GM13977 (cell line): ENCODE data around the gene ZFAND2A.

ENCODE experiments used
- DNase-seq: peaks from one replicate; pipeline ENCODE4 v3.0.0; 2012; ENCODE audit warnings: low spot score
- in situ Hi-C: fragments of 300-500 bp; cut with MboI; formaldehyde crosslinking; loops from one replicate; pipeline ENCODE4 v1.12.0; 2022; ENCODE audit warnings: low sequenced_read_pairs, low pct_unique_long_range_greater_than_20kb, mixed read lengths, inconsistent platforms; ENCODE audit not compliant: unreplicated experiment
- TF ChIP-seq, protein P1 (sequence below): IDR thresholded peaks from 2 replicates; pipeline ENCODE4 v1.5.1; 2012; ENCODE audit warnings: mild to moderate bottlenecking, control low read depth; ENCODE audit not compliant: insufficient read depth; ENCODE audit errors: extremely low read depth, missing control alignments

ZFAND2A gene

DNA sequence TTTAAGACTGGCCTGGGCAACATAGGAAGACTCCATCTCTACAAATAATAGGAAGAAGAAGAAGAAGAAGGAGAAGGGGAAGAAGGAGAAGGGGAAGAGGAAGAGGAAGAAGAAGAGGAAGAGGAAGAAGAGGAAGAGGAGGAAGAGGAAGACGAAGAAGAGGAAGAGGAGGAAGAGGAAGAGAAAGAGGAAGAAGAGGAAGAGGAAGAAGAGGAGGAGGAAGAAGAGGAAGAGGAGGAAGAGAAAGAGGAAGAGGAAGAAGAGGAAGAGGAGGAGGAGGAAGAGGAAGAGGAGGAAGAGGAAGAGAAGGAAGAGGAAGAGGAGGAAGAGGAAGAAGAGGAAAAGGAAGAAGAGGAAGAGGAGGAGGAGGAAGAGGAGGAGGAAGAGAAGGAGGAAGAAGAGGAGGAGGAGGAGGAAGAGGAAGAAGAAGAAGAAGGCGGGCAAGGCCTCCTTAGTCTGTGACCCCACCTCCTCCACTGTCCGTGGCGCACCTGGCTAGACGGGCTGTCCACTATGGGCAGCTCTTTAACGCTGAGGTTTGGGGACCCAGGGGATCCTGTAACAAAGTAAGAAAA, 28.8 kb upstream of the ZFAND2A start:
- TF ChIP-seq, protein P1, sequence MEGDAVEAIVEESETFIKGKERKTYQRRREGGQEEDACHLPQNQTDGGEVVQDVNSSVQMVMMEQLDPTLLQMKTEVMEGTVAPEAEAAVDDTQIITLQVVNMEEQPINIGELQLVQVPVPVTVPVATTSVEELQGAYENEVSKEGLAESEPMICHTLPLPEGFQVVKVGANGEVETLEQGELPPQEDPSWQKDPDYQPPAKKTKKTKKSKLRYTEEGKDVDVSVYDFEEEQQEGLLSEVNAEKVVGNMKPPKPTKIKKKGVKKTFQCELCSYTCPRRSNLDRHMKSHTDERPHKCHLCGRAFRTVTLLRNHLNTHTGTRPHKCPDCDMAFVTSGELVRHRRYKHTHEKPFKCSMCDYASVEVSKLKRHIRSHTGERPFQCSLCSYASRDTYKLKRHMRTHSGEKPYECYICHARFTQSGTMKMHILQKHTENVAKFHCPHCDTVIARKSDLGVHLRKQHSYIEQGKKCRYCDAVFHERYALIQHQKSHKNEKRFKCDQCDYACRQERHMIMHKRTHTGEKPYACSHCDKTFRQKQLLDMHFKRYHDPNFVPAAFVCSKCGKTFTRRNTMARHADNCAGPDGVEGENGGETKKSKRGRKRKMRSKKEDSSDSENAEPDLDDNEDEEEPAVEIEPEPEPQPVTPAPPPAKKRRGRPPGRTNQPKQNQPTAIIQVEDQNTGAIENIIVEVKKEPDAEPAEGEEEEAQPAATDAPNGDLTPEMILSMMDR, result no peak
- in situ Hi-C loops, result no loop called here
- DNase-seq, result no peak

DNA sequence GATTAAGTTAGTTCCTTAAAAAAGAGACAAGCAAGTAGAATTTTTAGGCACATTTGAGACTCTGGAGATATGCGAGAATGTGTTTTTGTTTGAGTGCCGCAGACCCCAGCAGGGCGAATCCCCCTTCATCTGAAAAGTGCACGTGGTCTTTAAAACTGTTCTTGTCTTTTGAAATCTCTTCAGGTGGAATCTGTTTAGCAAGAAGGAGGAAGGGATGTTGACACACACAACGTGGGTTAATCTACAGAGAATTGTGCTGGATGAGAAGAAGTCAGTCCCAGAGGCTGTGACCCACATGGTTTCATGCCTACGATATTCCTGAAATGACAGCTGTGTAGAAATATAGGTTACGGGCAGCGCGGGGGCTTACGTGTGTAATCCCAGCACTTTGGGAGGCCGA, 27.1 kb upstream of the ZFAND2A start:
- no peak for DNase-seq
- TF ChIP-seq, protein P1, result no peak
- in situ Hi-C loops, result no loop called here

DNA sequence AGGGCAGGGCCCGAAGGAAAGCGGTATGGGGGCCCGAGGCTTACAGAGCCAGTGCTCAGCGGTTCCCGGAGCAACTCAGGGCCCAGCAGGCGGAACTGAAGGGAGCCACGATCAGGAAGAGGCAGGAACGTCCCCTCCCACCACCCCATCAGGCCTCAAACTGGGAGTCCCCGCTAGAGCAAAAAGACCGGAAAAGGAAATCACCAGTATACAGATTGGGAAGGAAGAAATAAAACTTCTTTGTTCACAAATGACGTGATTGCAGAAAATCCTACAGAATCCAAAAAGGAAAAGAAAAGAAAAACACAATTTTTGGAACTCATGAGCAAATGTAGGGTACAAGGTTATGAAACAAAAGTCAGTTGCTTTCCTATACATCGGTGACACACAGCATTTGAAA, 21.6 kb upstream of the ZFAND2A start:
- in situ Hi-C loops, result no loop called here
- TF ChIP-seq, protein P1, result no peak
- DNase-seq, result no peak

DNA sequence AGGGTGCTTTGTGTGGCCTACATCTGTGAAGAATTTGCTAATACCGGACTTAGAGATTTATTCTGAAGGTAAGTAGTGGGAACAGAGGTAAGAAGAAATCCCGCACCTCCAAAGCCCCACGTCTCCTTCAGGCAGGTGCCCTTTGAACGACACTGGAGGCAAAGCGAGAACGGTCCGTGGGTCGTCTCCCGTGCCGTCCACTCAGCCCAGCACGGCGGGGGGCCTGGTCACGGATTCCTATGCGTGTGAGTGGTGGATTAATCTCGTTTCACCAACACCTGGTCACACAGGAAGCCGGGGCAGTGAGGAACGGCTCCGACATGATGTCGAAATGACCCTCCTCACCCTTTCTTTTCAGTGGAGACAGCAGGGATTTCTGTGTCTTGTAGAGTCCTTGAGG, 21.0 kb upstream of the ZFAND2A start:
- no peak for DNase-seq
- in situ Hi-C loops, result no loop called here
- TF ChIP-seq, protein P1, result no peak

DNA sequence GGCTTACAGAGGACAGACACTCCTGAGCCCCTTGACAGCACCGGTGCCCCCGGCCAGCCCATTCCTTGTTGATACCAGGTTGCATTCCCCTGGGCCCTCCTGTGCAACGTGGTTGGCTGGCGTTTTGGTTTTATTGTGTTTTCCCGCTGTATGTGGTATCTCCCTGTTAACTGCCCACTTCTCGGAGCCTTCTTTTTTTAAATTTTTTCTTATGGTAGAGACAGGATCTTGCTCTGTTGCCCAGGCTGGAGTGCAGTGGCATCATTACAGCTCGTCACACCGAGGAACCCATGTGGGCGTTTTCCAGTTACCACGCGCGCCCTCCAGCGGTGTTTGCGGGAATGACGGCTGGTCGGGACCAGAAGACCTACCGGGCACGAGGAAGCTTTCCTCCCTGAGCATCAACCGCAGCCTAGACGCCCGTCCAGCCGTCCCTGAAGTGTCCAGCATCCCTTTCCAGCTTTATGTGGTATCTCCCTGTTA, 16.9 kb upstream of the ZFAND2A start:
- in situ Hi-C loops, result no loop called here
- DNase-seq, result peak; percentile 80
- TF ChIP-seq, protein P1, result peak; percentile 84

DNA sequence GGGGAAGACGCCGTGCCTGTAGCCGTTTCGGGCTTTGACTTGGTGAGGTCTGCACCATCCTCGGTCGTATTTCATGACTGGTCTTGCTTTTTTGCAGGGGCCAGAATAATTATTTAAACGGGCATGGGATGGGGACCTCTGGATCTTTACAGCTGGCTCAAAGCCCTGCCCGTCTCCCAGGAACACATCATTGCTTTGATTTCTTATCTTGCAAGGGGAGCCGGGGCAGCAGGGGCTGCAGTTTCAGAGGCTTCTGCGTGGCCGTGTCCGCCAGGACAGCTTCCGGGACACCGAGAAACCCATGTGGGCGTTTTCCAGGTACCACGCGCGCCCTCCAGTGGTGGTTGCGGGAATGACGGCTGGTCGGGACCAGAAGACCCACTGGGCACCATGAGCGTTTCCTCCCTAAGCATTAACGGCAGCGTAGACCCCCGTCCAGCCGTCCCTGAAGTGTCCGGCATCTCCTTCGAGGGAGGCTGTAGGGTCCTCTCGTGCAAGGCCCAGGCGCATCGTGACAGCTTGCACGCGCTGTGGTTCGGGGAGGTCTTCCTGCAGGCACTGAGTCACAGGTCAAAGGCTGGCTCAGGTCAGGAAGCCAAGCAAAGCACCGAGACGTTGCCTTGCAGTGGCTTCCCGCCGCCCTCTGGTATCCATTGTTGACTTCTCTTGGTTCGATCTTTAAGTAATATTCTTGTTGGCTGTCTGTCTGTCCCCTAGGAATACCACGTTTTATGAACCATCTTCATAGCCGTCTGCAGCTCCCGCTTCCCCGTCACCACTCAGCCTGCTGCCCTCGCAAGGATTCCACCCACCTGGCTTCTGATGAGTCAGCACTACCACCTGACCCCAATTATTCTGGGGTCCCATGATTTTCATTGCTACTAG, 16.2 kb upstream of the ZFAND2A start:
- DNase-seq, result peak; percentile 86
- TF ChIP-seq, protein P1, result peak; percentile 99
- in situ Hi-C loops, result no loop called here
